SJSA1 (cell line): ENCODE results near the gene CLIC3. TPM values are rescaled to one million over a fixed set of nuclear protein-coding genes. Genes with fewer than 3 reads are reported as not detected.

Experiments
- DNase-seq, 2 experiments: peaks; one replicate each; pipeline ENCODE4 v3.0.0-alpha.2; 2015 to 2020; ENCODE audit warnings: low spot score in 2 of 2, low read depth in 1 of 2
- H3K27ac ChIP-seq: fragments of 250-450 bp; sonication (Bioruptor Pico); 2 replicates; pipeline ENCODE4 v1.5.1; 2020; ENCODE audit warnings: mild to moderate bottlenecking, moderate library complexity
- H3K27me3 ChIP-seq: fragments of 250-450 bp; sonication (Bioruptor Pico); replicated peaks from 2 replicates; pipeline ENCODE4 v1.5.1; 2020; ENCODE audit warnings: mild to moderate bottlenecking, moderate library complexity
- H3K36me3 ChIP-seq: fragments of 250-450 bp; sonication (Bioruptor Pico); 2 replicates; pipeline ENCODE4 v1.5.1; 2020; ENCODE audit warnings: mild to moderate bottlenecking
- H3K4me1 ChIP-seq: fragments of 250-450 bp; sonication (Bioruptor Pico); replicated peaks from 2 replicates; pipeline ENCODE4 v1.6.1; 2021; ENCODE audit warnings: mild to moderate bottlenecking
- H3K4me3 ChIP-seq: fragments of 250-450 bp; sonication (Bioruptor Pico); 2 replicates; pipeline ENCODE4 v1.5.1; 2020; ENCODE audit warnings: mild to moderate bottlenecking
- H3K9me3 ChIP-seq: fragments of 250-450 bp; sonication (Bioruptor Pico); replicated peaks from 2 replicates; pipeline ENCODE4 v1.5.1; 2020; ENCODE audit warnings: mild to moderate bottlenecking
- total RNA-seq: library from RNA; depleted of rRNA; stranded (reverse); fragments of >200 nt; shearing (Covaris generic); gene quantifications from 2 replicates; pipeline ENCODE4 v1.2.3, GENCODE V29; 2014

CLIC3 gene
- total RNA-seq, 1 experiment from 2014 or later, result 0.89 TPM

DNA sequence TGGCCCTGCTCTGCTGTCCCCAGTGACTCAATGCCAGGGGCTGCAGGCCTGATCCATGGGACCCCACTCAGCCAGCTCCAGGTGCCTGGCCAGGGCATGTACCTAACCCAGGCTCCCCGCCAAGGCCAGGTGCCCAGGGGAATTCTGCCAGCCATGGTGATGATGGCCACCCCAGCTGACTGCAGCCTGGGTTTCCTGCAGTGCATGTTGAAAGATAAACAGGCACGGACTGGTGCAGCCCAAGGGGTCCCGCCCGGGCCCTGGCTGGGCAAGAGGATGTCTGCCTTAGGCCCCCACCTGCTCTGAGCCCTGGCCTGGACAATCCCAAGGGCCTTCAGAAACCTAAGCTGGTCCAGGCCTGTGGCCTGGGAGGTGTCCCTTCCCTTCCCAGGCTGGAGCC lies 30.5 kb upstream of the CLIC3 start:
- no peaks in the 10 kb centered on the region for H3K36me3 ChIP-seq
- no peak for DNase-seq
- H3K4me3 ChIP-seq, result no peak overlapping the region
- peaks cover 14% of the 10 kb centered on the region for H3K4me1 ChIP-seq
- H3K9me3 ChIP-seq, result no peaks in the 10 kb centered on the region
- H3K27me3 ChIP-seq, result peaks cover 9% of the 10 kb centered on the region
- H3K27ac ChIP-seq, result no peak overlapping the region

DNA sequence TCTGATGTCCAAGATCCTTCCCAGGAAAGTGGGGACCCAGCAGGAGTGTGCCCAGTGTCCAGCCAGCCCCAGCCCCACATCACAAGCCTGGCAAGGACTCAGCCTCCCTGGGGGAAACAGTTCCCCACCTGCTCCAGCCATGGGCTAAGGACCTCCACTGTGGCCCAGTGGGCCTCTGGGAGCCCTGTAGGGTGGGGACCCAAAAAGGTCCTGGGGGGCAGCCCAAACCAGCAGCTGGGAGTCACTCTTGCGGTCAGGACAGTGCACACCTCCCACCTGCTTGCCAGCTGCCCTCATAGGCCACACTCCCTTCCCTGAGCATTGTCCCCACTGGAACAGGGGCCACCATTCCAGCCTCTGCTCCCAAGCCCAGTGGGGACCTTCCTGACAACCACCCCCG lies 30.0 kb upstream of the CLIC3 start:
- H3K27me3 ChIP-seq, result peaks cover 9% of the 10 kb centered on the region
- H3K27ac ChIP-seq, result no peak overlapping the region
- no peak overlapping the region for H3K4me3 ChIP-seq
- no peaks in the 10 kb centered on the region for H3K36me3 ChIP-seq
- DNase-seq, result no peak
- no peaks in the 10 kb centered on the region for H3K9me3 ChIP-seq
- H3K4me1 ChIP-seq, result peaks cover 14% of the 10 kb centered on the region

DNA sequence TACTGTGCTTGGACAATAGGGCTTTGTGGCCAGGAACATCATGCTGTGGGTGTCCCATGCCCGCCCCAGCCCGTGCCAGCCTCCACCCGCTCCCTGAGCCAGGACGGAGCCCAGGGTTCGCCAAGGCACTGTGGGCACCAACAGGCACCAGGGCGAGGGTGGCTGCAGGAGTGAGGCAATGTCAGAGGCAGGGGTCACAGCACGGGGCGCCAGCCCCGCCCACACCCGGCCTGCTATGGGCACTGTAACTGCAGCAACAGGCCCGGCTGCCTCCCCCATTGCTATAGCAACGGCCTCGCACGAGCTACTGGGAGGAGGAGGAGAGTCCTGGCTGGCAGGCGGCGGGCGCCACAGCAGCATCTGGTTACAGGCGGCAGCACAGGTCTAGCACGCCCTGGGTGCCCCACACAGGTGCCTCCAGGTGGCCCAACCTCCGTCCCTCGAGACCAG lies 29.2 kb upstream of the CLIC3 start:
- DNase-seq, result no peak
- Histone ChIP-seq H3K4me3 (no peak overlapping the region), H3K9me3 (no peaks in the 10 kb centered on the region), H3K27me3 (peaks cover 9% of the 10 kb centered on the region), H3K4me1 (peaks cover 14% of the 10 kb centered on the region), H3K27ac (no peak overlapping the region), H3K36me3 (no peaks in the 10 kb centered on the region)

DNA sequence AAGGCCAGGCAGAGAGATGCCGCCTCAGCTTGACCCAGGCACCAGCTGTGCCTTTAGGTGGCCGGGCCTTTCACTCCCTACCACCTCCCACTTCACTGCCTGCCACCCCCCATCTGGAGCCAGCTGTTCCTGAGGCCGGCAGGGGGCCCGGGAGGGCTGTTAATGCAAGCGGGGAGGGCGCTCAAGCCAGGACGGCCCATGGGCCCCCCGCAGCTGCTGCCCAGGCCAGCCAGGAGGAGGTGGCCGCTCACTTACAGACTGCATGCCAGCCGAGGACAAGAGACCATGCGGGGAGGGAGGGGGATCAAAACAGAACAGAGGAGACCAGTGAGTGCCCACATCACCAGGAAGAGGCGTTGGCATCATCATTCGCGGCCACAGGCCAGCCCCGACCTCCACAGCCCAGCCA lies 27.2 kb upstream of the CLIC3 start:
- DNase-seq, result no peak
- H3K36me3 ChIP-seq, result no peaks in the 10 kb centered on the region
- peaks cover 5% of the 10 kb centered on the region for H3K27me3 ChIP-seq
- H3K4me1 ChIP-seq, result peaks cover 8% of the 10 kb centered on the region
- no peak overlapping the region for H3K4me3 ChIP-seq
- H3K9me3 ChIP-seq, result no peaks in the 10 kb centered on the region
- H3K27ac ChIP-seq, result no peak overlapping the region

DNA sequence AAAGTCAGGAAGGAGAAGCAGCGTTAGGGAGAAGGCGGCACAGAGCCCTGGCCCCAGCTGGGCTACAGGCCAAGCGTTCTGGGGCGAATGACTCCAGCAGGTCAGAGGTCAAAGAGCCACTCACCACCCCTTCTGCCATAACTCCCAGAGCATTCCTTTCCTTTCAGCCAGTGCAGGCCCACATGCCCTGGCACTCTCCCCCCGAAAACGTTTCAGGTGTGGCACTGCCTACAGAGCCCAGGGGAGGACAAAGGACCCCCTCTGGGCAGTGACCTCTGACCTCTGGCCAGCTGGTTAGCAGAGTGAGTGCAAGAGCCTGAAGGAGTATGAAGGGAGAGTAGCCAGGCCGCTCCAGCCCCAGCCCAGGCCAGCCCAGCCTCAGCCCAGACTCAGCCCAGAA lies 26.8 kb upstream of the CLIC3 start:
- no peaks in the 10 kb centered on the region for H3K36me3 ChIP-seq
- H3K9me3 ChIP-seq, result no peaks in the 10 kb centered on the region
- 0 out of 2 replicates have a peak, but pooled peaks cover 2% of the 10 kb centered on the region for H3K27me3 ChIP-seq
- peaks cover 4% of the 10 kb centered on the region; the same call in 1 of the 2 replicates for H3K4me1 ChIP-seq
- H3K27ac ChIP-seq, result no peak overlapping the region
- DNase-seq, result no peak
- no peak overlapping the region for H3K4me3 ChIP-seq

DNA sequence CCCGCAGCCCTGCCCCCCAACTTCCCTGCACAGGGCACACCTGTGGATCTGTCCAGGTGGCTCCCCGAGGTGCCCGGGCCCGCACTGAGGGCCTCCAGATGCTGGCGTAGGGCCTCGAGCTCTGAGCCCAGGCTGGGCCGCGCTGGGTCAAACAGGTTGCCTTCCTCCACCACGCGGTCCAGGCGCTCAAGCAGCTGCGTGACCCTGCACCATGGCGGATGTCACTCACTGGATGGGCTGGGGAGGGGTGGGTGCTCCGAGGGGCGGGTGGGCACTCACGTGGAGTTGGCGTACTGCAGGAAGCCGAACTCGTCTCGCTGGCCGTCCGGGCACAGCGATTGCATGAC lies 26.3 kb upstream of the CLIC3 start:
- Histone ChIP-seq H3K27me3 (0 out of 2 replicates have a peak, but pooled peaks cover 2% of the 10 kb centered on the region), H3K4me3 (no peak overlapping the region), H3K36me3 (no peaks in the 10 kb centered on the region), H3K9me3 (no peaks in the 10 kb centered on the region), H3K4me1 (peaks cover 4% of the 10 kb centered on the region; the same call in 1 of the 2 replicates), H3K27ac (no peak overlapping the region)
- no peak for DNase-seq

DNA sequence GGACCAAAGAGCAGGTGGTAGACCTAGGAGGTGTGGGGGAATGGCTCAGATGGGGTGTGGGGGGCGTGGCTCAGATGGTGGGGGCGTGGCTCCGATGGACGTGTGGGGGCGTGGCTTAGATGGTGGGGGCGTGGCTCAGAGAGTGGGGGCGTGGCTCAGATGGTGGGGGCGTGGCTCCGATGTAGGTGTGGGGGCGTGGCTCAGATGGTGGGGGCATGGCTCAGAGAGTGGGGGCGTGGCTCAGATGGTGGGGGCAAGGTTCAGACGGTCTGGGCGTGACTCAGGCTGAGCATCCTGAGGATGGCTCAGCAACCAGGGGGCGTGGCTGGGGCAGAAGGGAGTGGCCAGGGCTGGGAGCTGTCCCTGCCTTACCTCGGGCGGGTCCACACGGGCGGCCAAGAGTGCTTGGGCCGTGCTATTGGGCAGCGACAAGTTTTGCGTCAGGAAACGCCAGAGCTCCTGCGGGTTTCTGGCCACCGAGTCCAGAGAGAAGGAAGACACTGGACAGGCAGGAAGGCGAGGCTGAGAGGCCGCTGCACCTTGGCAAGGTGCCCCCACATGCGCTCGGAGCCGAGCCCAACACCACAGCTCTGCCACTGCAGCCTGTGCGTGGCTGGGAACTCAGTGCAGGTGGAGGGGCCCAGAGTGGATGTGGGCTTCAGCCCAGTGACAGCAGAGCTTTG lies 25.8 kb upstream of the CLIC3 start:
- H3K9me3 ChIP-seq, result no peaks in the 10 kb centered on the region
- no peaks in the 10 kb centered on the region for H3K4me1 ChIP-seq
- H3K27ac ChIP-seq, result no peak overlapping the region
- peak in 1 of 2 experiments; percentile 63 for DNase-seq
- no peak overlapping the region for H3K4me3 ChIP-seq
- H3K27me3 ChIP-seq, result 0 out of 2 replicates have a peak, but pooled peaks cover under 1% of the 10 kb centered on the region
- no peaks in the 10 kb centered on the region for H3K36me3 ChIP-seq

DNA sequence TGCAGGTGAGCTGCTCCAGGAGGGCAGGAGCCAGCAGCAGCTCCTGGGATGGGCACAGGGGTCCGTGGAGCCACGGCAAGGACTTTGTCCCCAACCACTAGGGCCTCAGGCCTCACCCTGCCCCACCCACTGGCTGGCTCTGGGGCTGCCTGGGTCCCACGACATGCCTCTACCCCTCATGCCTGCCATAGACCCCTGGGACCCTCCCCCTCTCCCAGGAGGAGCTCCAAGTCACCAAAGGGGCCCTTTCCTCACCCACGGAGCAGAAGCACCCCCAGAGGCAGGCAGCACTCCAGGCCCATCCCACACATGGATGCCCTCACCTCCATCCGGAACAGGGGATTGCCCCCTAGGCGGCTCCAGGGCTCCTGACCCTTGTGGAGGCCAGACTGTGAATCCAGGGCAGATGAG lies 25.2 kb upstream of the CLIC3 start:
- no peaks in the 10 kb centered on the region for H3K27me3 ChIP-seq

DNA sequence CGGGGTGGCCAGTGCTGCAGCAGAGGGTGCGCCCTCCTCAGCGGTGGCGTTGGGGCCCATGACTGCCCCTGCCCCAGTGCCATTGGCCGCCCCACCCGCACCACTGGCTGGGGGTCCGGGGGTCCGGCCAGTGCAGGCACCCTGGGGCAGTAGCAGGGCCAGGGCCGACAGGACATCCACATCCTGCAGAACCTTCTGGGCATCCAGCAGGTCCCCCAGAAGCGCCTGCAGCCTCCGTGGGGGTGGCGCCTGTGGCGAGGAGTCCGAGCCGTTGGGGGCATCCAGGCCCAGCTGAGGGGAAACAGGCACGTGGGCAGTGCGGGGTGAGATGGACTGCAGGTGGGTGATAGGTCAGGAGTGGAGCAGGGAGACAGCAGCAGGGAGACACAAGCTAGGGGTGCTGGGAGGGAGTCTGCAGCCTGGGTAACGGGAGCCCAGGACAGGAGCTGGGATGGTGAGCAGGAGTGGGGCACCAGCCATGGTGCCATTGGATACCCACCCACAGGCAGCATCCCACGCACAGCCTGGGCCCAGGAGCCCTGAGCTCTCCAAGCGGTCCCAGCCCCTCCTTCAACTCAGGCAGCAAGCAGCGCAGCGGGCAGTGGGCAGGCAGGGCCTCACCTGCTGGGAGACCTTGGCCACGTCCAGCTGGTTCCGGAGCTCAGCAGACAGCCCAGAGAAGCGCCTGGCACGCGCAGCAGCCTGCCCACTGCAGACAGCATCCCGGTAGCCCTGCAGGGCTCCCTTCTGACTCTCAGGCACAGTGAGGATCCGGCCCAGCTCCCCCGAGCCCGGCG lies 24.6 kb upstream of the CLIC3 start:
- H3K27ac ChIP-seq, result no peak overlapping the region
- no peaks in the 10 kb centered on the region for H3K4me1 ChIP-seq
- H3K9me3 ChIP-seq, result no peaks in the 10 kb centered on the region
- no peaks in the 10 kb centered on the region for H3K27me3 ChIP-seq
- no peak for DNase-seq
- H3K36me3 ChIP-seq, result no peaks in the 10 kb centered on the region
- H3K4me3 ChIP-seq, result no peak overlapping the region

More for the DNA sequence above, 25.2 kb upstream of the CLIC3 start:
- H3K36me3 ChIP-seq, result no peaks in the 10 kb centered on the region
- H3K9me3 ChIP-seq, result no peaks in the 10 kb centered on the region
- no peak overlapping the region for H3K4me3 ChIP-seq
- no peak overlapping the region for H3K27ac ChIP-seq
- H3K4me1 ChIP-seq, result no peaks in the 10 kb centered on the region
- no peak for DNase-seq

DNA sequence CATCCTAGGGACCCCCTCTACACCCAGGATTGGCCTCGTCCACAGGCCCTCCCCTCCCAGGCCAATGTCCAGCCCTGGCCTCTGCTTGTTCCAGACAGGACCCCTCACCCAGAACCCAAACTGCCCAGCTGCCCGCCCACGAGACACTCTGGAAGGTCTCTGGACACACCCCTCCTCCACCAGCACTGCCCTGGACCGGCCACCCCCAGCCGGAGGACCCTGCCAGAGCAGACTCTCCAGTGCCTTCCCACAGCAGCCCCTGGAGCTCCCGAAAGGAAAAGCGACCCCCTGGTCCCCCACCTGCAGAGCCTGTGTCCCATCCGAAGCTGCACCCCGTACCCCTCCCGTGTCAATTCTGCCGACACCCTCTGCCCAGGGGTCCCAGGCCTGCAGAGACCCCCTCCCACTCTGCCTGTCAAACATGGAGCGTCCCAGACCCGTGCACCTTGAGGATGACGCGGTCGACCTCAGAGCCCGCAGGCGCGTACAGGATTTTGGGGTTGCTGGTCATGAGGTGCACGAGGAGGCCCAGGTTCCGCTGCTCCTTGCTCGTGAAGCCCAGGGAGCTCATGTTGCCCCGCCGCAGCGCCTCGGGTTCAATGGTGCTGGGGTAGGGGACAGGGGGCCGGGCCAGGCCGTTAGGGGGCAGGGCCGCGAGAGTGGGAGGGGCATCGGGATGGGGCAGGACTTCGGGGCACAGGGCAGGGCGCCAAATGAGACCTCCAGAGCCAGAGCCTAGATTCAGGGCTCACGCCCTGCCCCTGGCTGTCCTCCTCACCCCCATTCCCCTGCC lies 23.7 kb upstream of the CLIC3 start:
- Histone ChIP-seq H3K9me3 (no peaks in the 10 kb centered on the region), H3K27me3 (no peaks in the 10 kb centered on the region), H3K27ac (no peak overlapping the region), H3K4me3 (no peak overlapping the region), H3K4me1 (no peaks in the 10 kb centered on the region), H3K36me3 (no peaks in the 10 kb centered on the region)
- no peak for DNase-seq

DNA sequence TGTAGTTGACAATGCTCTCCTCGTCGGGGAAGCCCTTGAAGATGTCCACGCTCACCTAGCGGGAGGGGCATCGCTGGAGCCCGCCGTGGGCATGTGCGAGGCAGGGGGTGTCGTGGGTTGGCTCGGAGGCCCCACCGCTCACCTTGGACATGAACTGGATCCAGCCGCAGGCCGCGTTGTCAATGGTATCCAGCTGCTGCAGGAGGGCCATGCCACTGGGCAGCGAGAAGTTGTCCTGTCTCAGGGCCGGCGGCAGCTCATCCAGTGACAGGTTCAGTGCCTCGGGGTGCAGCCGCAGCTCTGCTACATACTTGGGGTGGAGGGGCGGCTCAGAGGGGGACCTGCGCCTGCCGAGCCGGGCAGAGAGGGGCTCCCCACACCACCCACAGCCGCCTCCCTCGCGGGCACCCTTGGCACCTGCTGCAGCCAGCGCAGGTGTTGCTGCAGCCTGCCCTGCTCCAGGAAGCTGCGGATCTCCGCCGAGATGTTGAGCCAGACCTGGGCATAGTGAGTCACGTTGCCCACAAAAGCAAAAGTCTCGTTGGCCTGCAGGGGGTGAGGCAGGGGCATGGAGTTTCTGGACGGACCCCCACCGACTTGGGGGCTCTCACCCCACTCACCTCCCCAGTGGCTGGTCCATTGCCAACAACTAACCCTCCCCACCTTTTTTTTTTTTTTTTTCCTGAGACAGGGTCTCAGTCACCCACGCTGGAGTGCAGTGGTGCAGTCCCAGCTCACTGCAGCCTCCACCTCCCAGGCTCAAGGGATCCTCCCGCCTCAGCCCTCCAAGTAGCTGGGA lies 22.6 kb upstream of the CLIC3 start:
- no peak for DNase-seq
- Histone ChIP-seq H3K9me3 (no peaks in the 10 kb centered on the region), H3K36me3 (no peaks in the 10 kb centered on the region), H3K27ac (no peak overlapping the region), H3K4me3 (no peak overlapping the region), H3K4me1 (no peaks in the 10 kb centered on the region), H3K27me3 (no peaks in the 10 kb centered on the region)

DNA sequence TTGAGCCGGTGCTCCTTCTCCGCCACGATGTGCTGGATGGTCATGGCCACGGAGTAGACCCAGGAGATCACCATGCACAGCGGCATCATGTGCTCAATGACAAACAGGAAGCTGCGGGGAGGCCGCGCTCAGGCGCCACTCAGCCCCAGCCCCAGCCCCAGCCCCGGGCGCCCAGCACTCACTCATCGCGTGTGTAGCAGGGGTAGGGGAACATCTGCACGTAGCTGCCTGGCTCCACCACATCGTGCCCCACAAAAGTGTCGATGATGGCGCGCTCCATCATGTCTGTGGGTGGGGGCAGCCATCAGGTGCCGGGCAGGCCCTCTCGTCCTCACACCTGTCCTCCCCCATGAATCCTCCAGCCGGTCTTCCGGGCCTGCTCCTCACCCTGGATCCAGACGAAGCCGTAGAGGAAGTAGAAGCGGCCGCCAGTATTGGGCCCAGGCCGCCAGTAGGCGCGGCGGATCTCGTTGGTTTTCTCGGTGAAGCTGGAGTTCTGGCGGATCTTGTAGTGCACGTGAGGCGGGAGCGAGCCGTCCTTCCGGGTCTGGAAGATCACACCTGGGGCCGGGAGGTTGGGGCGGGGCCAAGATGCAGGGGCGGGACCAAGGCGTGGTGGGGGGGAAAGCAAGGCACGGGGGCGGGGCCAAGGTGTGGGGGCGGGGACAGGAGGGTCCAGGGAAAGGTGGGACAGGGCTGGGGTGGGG lies 21.6 kb upstream of the CLIC3 start:
- DNase-seq, result no peak
- H3K36me3 ChIP-seq, result no peaks in the 10 kb centered on the region
- no peak overlapping the region for H3K4me3 ChIP-seq
- H3K4me1 ChIP-seq, result no peaks in the 10 kb centered on the region
- H3K27me3 ChIP-seq, result no peaks in the 10 kb centered on the region
- no peaks in the 10 kb centered on the region for H3K9me3 ChIP-seq
- no peak overlapping the region for H3K27ac ChIP-seq

DNA sequence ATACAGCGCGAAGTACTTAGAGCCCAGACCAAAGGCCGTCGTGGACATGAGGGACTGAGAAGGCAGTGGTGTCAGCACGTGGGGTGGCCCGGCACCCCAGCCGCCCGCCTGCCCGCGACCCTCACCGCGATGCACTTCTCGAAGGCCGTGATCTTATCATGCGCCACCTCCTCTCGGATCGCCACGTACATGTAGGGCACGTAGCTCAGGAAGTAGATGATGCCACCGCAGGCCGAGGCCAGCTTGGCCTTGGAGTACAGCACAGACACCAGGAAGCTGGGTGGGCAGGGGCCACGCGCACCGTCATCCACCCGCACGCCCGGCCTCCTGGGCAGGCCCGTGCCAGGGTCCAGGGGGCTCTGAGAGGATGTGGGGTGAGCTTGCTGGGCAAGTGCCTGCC lies 20.7 kb upstream of the CLIC3 start:
- DNase-seq, result no peak
- Histone ChIP-seq H3K27me3 (no peaks in the 10 kb centered on the region), H3K36me3 (no peaks in the 10 kb centered on the region), H3K27ac (no peak overlapping the region), H3K4me3 (no peak overlapping the region), H3K9me3 (no peaks in the 10 kb centered on the region), H3K4me1 (no peaks in the 10 kb centered on the region)
